Loucy (cell line): ENCODE measurements around the gene MYL2.
A peak's percentile ranks its signal among the peaks of the same experiment; 100 is the strongest.

Experiments
- H2AFZ ChIP-seq: fragments of 200-600 bp; sonication (generic); 2 replicates; pipeline ENCODE4 v1.6.0; 2016; ENCODE audit warnings: antibody characterized with exemption, mild to moderate bottlenecking, low read length, moderate library complexity
- H3F3A ChIP-seq: fragments of 200-600 bp; 2 replicates; pipeline ENCODE4 v1.6.0; 2016; ENCODE audit warnings: antibody characterized with exemption, low read depth, mild to moderate bottlenecking
- H3K27me3 ChIP-seq: fragments of 200-600 bp; sonication (generic); 2 replicates; pipeline ENCODE4 v1.6.1; 2014; ENCODE audit warnings: low read length, mild to moderate bottlenecking; ENCODE audit not compliant: insufficient read depth, poor library complexity, severe bottlenecking
- H3K36me3 ChIP-seq: fragments of 200-600 bp; sonication (generic); 2 replicates; pipeline ENCODE4 v1.6.1; 2016; ENCODE audit warnings: low read length; ENCODE audit not compliant: insufficient read depth
- H3K4me1 ChIP-seq: fragments of 200-600 bp; sonication (generic); 2 replicates; pipeline ENCODE4 v1.5.1; 2014; ENCODE audit warnings: low read length, mild to moderate bottlenecking; ENCODE audit not compliant: insufficient read depth, poor library complexity, severe bottlenecking
- H3K4me2 ChIP-seq: fragments of 200-600 bp; sonication (generic); 2 replicates; pipeline ENCODE4 v1.6.0; 2014; ENCODE audit warnings: antibody characterized with exemption, low read length, low read depth, mild to moderate bottlenecking; ENCODE audit not compliant: poor library complexity, severe bottlenecking
- H3K4me3 ChIP-seq: fragments of 200-600 bp; sonication (generic); 2 replicates; pipeline ENCODE4 v1.5.1; 2014; ENCODE audit warnings: low read length, mild to moderate bottlenecking, mixed read lengths; ENCODE audit not compliant: poor library complexity, severe bottlenecking
- H3K79me2 ChIP-seq: fragments of 200-600 bp; sonication (generic); 2 replicates; pipeline ENCODE4 v1.6.1; 2014; ENCODE audit warnings: low read length; ENCODE audit not compliant: insufficient read depth
- H3K9ac ChIP-seq: fragments of 200-600 bp; sonication (generic); 2 replicates; pipeline ENCODE4 v1.6.0; 2014; ENCODE audit warnings: mild to moderate bottlenecking, low read depth, low read length, moderate library complexity; ENCODE audit not compliant: poor library complexity, severe bottlenecking
- H3K9me2 ChIP-seq: fragments of 200-600 bp; sonication (generic); replicated peaks from 2 replicates; pipeline ENCODE4 v1.6.1; 2016; ENCODE audit warnings: low read depth, low read length, mixed read lengths
- H3K9me3 ChIP-seq: fragments of 200-600 bp; sonication (generic); 2 replicates; pipeline ENCODE4 v1.6.1; 2014; ENCODE audit warnings: mild to moderate bottlenecking, antibody characterized with exemption, low read length, low read depth; ENCODE audit not compliant: insufficient read depth
- H4K20me1 ChIP-seq: fragments of 200-600 bp; sonication (generic); 2 replicates; pipeline ENCODE4 v1.6.0; 2014; ENCODE audit warnings: antibody characterized with exemption, low read length, mild to moderate bottlenecking; ENCODE audit not compliant: insufficient read depth, poor library complexity, severe bottlenecking
- EZH2phosphoT487 ChIP-seq: fragments of 200-600 bp; IDR thresholded peaks from 2 replicates; pipeline ENCODE4 v1.6.1; 2018; ENCODE audit warnings: antibody characterized with exemption, mild to moderate bottlenecking, moderate library complexity, borderline replicate concordance
- TF ChIP-seq, protein P1 (sequence below): fragments of 200-600 bp; sonication (generic); conservative IDR thresholded peaks from 2 replicates; pipeline ENCODE4 v1.5.1; 2014; ENCODE audit warnings: mild to moderate bottlenecking, antibody characterized with exemption, low read length

MYL2 gene

DNA sequence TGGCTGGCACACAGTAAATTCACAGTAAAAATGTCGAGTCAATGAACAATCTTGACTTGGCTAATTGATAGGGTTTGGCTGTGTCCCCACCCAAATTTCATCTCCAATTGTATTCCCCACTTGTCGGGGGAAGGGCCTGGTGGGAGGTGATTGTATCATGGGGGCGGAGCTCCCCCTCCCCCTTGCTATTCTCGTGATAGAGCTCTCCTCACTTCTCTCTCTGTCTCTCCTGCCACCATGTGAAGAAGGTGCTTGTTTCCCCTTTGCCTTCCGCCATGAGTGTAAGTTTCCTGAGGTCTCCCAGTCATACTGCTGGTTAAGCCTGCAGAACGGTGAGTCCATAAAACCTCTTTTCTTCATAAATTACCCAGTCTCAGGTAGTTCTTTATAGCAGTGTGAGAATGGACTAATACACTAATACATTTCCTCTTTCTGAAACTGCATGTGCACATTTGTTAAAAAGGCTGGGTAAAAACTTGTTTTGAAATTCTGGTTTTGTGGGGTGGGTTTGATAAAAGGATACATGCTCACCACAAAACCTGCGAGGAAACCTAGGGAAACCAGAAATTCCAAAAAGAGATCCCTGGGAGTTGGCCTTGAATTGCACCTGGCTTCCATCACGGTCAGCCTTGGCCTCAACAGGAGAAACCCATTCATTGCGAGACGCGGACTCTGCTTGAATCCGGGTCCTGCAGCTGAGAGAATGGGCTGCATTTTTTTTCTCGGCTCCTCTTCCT lies 16.2 kb upstream of the MYL2 start:
- Histone ChIP-seq H3K4me2 (peak overlapping the region; percentile 44), H3K79me2 (no peaks in the 10 kb centered on the region), H3K4me3 (no peak overlapping the region), H3K36me3 (no peaks in the 10 kb centered on the region), H3K4me1 (no peaks in the 10 kb centered on the region), H3F3A (no peaks in the 10 kb centered on the region), H3K9me2 (no peaks in the 10 kb centered on the region), H4K20me1 (no peaks in the 10 kb centered on the region), H3K9ac (no peak overlapping the region), H3K9me3 (no peaks in the 10 kb centered on the region), H2AFZ (no peak overlapping the region), H3K27me3 (no peaks in the 10 kb centered on the region)
- TF ChIP-seq, protein P1, sequence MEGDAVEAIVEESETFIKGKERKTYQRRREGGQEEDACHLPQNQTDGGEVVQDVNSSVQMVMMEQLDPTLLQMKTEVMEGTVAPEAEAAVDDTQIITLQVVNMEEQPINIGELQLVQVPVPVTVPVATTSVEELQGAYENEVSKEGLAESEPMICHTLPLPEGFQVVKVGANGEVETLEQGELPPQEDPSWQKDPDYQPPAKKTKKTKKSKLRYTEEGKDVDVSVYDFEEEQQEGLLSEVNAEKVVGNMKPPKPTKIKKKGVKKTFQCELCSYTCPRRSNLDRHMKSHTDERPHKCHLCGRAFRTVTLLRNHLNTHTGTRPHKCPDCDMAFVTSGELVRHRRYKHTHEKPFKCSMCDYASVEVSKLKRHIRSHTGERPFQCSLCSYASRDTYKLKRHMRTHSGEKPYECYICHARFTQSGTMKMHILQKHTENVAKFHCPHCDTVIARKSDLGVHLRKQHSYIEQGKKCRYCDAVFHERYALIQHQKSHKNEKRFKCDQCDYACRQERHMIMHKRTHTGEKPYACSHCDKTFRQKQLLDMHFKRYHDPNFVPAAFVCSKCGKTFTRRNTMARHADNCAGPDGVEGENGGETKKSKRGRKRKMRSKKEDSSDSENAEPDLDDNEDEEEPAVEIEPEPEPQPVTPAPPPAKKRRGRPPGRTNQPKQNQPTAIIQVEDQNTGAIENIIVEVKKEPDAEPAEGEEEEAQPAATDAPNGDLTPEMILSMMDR, result no peak
- no peak for TF ChIP-seq EZH2phosphoT487

DNA sequence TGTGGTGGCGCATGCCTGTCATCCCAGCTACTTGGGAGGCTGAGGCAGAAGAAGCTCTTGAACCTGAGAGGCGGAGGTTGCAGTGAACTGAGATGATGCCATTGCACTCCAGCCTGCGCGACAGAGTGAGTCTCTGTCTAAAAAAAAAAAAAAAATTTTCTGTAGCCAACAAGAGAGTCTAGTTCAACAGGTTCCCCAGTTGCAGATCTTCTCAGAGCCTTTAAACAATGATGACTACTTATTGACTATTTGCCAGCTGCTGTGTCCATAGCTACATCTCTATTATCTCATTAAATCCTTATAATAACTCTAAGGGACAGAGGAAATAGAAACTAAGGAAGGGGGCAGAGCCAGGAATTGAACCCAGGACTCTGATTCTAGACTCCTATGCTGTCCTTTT lies 15.2 kb upstream of the MYL2 start:
- TF ChIP-seq, protein P1, result no peak
- TF ChIP-seq EZH2phosphoT487, result no peak

DNA sequence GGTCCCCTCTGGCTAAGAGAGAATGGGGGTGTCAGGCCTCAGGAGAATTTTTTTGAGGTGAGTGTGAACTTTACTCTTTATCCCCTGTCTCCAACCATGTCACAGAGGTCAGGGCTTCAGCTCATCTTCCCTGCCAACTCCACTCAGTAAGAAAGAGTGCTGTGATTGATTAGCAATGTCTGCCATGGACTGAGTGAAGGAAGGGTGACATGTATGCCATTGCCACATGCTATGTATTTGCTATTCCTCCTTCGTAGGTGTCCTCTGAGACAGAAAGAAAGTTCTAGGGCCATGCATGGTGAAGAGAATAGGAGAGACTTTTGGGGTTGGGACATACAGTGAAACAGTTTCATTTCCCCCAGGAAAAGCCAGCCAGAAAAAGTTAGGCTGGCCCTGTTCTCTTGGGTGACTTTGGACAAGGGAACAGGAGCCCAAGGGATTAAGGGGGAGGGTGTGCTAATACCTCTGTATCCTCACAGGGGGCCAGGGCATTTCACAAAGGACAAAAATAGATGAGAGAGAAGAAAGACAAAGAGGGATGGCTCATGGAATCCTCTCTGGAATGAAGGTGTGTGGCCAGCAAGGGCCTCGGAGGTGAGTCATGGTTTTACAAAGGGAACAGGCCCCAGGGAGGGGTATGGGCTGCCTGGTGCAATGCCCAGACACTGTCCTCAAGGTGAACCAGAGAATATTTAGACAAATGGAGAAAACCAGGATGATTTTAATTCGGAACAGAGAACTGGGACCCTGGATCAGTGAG lies 13.9 kb upstream of the MYL2 start:
- TF ChIP-seq, protein P1, result no peak
- no peak for TF ChIP-seq EZH2phosphoT487
- H3K79me2 ChIP-seq, result no peaks in the 10 kb centered on the region
- no peak overlapping the region for H3K4me2 ChIP-seq
- no peak overlapping the region for H3K4me3 ChIP-seq
- H2AFZ ChIP-seq, result no peak overlapping the region
- no peaks in the 10 kb centered on the region for H4K20me1 ChIP-seq
- H3K4me1 ChIP-seq, result no peaks in the 10 kb centered on the region
- H3K9me3 ChIP-seq, result no peaks in the 10 kb centered on the region
- H3K36me3 ChIP-seq, result no peaks in the 10 kb centered on the region
- H3K27me3 ChIP-seq, result no peaks in the 10 kb centered on the region
- no peaks in the 10 kb centered on the region for H3K9me2 ChIP-seq
- no peak overlapping the region for H3K9ac ChIP-seq
- H3F3A ChIP-seq, result no peaks in the 10 kb centered on the region

More for the DNA sequence above, 15.2 kb upstream of the MYL2 start:
- Histone ChIP-seq H3K4me2 (no peak overlapping the region), H3K9me2 (no peaks in the 10 kb centered on the region), H3K36me3 (no peaks in the 10 kb centered on the region), H3K9ac (no peak overlapping the region), H3F3A (no peaks in the 10 kb centered on the region), H3K27me3 (no peaks in the 10 kb centered on the region), H2AFZ (no peak overlapping the region), H3K4me3 (no peak overlapping the region), H3K79me2 (no peaks in the 10 kb centered on the region), H3K9me3 (no peaks in the 10 kb centered on the region), H3K4me1 (no peaks in the 10 kb centered on the region), H4K20me1 (no peaks in the 10 kb centered on the region)
